Vagina (tissue), 2 donors: ENCODE results near the gene ADCY3. TPM values are rescaled to one million over a fixed set of nuclear protein-coding genes. Genes with fewer than 3 reads are reported as not detected.

Experiments
- DNase-seq, 2 donors: peaks; one replicate each; pipeline ENCODE4 v3.0.0-alpha.2; 2017; ENCODE audit errors: extremely low spot score in 2 of 2
- H3K27ac ChIP-seq: fragments of 200-600 bp; sonication (generic); one replicate; pipeline ENCODE4 v1.5.1; 2019
- H3K27me3 ChIP-seq: fragments of 200-600 bp; sonication (generic); one replicate; pipeline ENCODE4 v1.5.1; 2019
- H3K36me3 ChIP-seq, 2 donors: fragments of 200-600 bp; sonication (generic); one replicate each; pipeline ENCODE4 v1.5.1; 2017 to 2019
- H3K4me1 ChIP-seq: fragments of 200-600 bp; sonication (generic); one replicate; pipeline ENCODE4 v1.5.1; 2019
- H3K4me3 ChIP-seq, 2 donors: fragments of 200-600 bp; sonication (generic); 1 replicate in 1 of 2; 2 replicates in 1 of 2; pipeline ENCODE4 v1.5.1; 2016 to 2019
- H3K9me3 ChIP-seq: fragments of 200-600 bp; sonication (generic); one replicate; pipeline ENCODE4 v1.5.1; 2019
- POLR2A ChIP-seq, 2 donors: fragments of 450-650 bp; IDR thresholded peaks; one replicate each; pipeline ENCODE4 v1.6.1; 2017; ENCODE audit warnings: antibody characterized with exemption in 2 of 2, mild to moderate bottlenecking in 2 of 2, moderate library complexity in 2 of 2
- POLR2AphosphoS5 ChIP-seq, 2 donors: sonication (generic); formaldehyde crosslinking; IDR thresholded peaks; one replicate each; pipeline ENCODE4 v1.9.0; 2017; ENCODE audit warnings: antibody characterized with exemption in 2 of 2, mild to moderate bottlenecking in 2 of 2, low read depth in 1 of 2; ENCODE audit not compliant: insufficient read depth in 1 of 2
- intact Hi-C: fragments of 100-400 bp; cut with DNase I; formaldehyde crosslinking; loops from one replicate; pipeline ENCODE4 v1.15.1; 2023
- total RNA-seq: library from RNA; depleted of rRNA; stranded (reverse); fragments of >200 nt; gene quantifications from one replicate; pipeline ENCODE4 v1.2.3, GENCODE V29; 2016
- TF ChIP-seq, protein P1 (sequence below), 3 experiments: fragments of 450-650 bp in 2 of 3; fragments of 200-600 bp in 1 of 3; sonication (generic) in 1 of 3; IDR thresholded peaks; one replicate each; pipeline ENCODE4 v1.5.1; 2017 to 2019; ENCODE audit warnings: antibody characterized with exemption in 3 of 3, mild to moderate bottlenecking in 2 of 3, moderate library complexity in 2 of 3

Gene ADCY3
- total RNA-seq, 1 donor from 2014 or later, result 90.6 TPM

DNA sequence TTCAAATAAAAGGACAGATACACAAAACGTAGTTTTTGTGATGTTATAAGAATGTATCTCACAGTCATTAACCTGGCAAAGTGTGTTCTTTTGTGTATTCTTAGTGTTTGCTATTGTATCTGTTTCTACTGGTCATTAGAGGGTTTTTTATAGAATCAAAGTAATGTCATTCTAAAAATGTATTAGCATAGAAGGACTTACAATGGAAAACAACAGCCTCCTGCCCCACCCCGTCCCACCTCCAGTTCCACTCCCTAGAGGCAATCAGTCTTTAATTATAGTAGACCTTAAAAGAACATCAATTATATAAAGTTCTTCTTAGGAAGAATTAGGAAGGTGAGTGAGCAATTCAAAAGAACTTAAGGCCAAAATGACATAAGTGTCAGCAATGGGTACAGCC lies 37.9 kb upstream of the ADCY3 start:
- intact Hi-C loops, result no loop called here
- Histone ChIP-seq H3K4me1 (no peaks in the 10 kb centered on the region), H3K9me3 (no peaks in the 10 kb centered on the region), H3K27me3 (no peaks in the 10 kb centered on the region), H3K27ac (no peak overlapping the region), H3K36me3 (peaks cover 0 to 53% of the 10 kb centered on the region in 2 donors), H3K4me3 (no peak overlapping the region)
- no peak for DNase-seq
- TF ChIP-seq, protein P1, sequence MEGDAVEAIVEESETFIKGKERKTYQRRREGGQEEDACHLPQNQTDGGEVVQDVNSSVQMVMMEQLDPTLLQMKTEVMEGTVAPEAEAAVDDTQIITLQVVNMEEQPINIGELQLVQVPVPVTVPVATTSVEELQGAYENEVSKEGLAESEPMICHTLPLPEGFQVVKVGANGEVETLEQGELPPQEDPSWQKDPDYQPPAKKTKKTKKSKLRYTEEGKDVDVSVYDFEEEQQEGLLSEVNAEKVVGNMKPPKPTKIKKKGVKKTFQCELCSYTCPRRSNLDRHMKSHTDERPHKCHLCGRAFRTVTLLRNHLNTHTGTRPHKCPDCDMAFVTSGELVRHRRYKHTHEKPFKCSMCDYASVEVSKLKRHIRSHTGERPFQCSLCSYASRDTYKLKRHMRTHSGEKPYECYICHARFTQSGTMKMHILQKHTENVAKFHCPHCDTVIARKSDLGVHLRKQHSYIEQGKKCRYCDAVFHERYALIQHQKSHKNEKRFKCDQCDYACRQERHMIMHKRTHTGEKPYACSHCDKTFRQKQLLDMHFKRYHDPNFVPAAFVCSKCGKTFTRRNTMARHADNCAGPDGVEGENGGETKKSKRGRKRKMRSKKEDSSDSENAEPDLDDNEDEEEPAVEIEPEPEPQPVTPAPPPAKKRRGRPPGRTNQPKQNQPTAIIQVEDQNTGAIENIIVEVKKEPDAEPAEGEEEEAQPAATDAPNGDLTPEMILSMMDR (IDR thresholded peaks at IDR 0.05), result no peak
- TF ChIP-seq POLR2A (IDR thresholded peaks at IDR 0.05) (no peak), POLR2AphosphoS5 (IDR thresholded peaks at IDR 0.05; ENCODE audit: insufficient read depth in 1 of 2, low read depth in 1 of 2) (no peak)

DNA sequence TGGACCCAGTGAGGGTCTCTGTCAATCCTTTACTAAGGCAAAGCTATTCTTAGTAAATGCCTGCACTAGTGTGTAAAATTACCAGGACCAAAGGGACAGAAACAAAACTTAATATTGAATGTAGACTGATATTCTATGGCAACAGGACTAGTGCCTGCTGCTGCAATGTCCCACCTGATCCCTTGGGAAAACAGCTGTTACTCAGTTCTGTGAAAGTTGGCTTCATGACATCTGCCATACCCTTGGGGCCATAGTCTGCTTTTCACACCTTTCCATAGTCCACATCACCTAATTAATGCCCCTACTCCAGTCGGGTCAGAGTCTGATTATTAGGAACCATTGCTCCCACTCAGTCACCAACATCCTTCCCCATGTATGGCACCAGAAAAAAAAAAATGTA lies 37.2 kb upstream of the ADCY3 start:
- Histone ChIP-seq H3K4me1 (no peaks in the 10 kb centered on the region), H3K27ac (no peak overlapping the region), H3K9me3 (no peaks in the 10 kb centered on the region), H3K27me3 (no peaks in the 10 kb centered on the region), H3K4me3 (no peak overlapping the region), H3K36me3 (peaks cover 0 to 46% of the 10 kb centered on the region in 2 donors)
- intact Hi-C loops, result no loop called here
- no peak for DNase-seq
- TF ChIP-seq POLR2AphosphoS5 (IDR thresholded peaks at IDR 0.05; ENCODE audit: insufficient read depth in 1 of 2, low read depth in 1 of 2), result no peak
- TF ChIP-seq, protein P1 (IDR thresholded peaks at IDR 0.05), result no peak
- no peak for TF ChIP-seq POLR2A (IDR thresholded peaks at IDR 0.05)

DNA sequence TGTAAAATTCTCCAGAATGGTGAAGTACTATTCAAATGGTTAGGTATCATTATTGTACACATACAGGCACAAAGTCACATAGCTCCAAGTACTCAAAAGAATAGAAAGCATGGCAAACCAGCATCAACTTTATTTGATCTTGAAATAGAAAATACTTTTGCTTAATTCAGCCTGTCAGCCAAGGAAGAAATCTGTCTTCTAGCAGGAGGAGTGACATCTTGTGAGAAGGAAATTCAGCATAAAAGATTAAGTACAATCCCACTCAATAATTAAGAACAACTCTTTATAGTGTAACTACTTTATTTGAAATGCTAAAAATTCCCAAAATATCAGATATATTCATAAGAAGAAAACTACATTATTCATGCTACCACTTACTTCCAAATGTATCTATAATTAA lies 35.9 kb upstream of the ADCY3 start:
- DNase-seq, result no peak
- no peaks in the 10 kb centered on the region for H3K27me3 ChIP-seq
- TF ChIP-seq POLR2A (IDR thresholded peaks at IDR 0.05), result no peak
- TF ChIP-seq, protein P1 (IDR thresholded peaks at IDR 0.05), result no peak
- TF ChIP-seq POLR2AphosphoS5 (IDR thresholded peaks at IDR 0.05; ENCODE audit: insufficient read depth in 1 of 2, low read depth in 1 of 2), result no peak
- H3K27ac ChIP-seq, result no peak overlapping the region
- H3K4me3 ChIP-seq, result no peak overlapping the region
- H3K36me3 ChIP-seq, result peaks cover 0 to 48% of the 10 kb centered on the region in 2 donors
- intact Hi-C loops, result no loop called here
- H3K4me1 ChIP-seq, result no peaks in the 10 kb centered on the region
- H3K9me3 ChIP-seq, result no peaks in the 10 kb centered on the region

DNA sequence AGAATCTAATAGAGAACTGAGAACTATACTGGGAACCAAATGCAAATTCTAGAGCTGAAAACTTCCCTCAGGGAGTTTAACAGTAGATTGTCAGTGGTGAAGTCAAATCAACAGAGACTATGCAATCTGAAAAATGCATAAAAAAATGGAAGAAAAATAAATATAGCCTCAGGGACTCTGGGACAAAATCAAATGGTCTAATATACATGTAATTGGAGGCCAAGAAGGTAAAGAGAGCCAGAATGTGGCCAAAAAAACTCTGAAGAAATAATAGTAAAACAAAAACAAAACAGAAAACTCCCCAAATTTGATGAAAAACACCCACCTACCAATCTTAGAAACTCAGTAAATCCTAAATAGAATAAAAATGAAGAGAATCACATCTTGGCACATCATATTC lies 35.2 kb upstream of the ADCY3 start:
- Histone ChIP-seq H3K27ac (no peak overlapping the region), H3K4me1 (no peaks in the 10 kb centered on the region), H3K36me3 (peaks cover 0 to 55% of the 10 kb centered on the region in 2 donors), H3K9me3 (no peaks in the 10 kb centered on the region), H3K4me3 (no peak overlapping the region), H3K27me3 (no peaks in the 10 kb centered on the region)
- TF ChIP-seq POLR2AphosphoS5 (IDR thresholded peaks at IDR 0.05; ENCODE audit: insufficient read depth in 1 of 2, low read depth in 1 of 2) (no peak), POLR2A (IDR thresholded peaks at IDR 0.05) (no peak)
- TF ChIP-seq, protein P1 (IDR thresholded peaks at IDR 0.05), result no peak
- intact Hi-C loops, result no loop called here
- DNase-seq, result no peak

DNA sequence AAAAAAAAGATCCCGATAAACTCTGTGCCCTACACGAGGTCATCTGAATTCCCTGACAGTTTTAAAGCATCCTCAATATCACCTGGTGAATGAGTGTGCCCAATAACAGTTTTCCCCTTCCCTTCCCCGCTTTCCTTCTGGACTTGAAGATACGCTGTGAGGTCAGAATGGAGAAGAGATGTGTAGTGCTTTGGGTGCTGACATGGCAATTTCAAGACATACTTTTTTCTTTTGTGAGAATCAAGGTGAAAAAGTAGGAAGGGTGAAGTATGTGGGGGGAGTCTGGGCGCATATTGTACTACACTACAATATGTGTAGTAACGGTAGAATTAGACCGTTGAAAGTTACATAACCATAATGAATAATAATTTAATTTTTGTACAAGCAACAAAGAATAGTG lies 30.1 kb upstream of the ADCY3 start:
- H3K9me3 ChIP-seq, result no peaks in the 10 kb centered on the region
- no peak for DNase-seq
- no peak overlapping the region for H3K4me3 ChIP-seq
- no peaks in the 10 kb centered on the region for H3K27me3 ChIP-seq
- TF ChIP-seq, protein P1 (IDR thresholded peaks at IDR 0.05), result no peak
- TF ChIP-seq POLR2A (IDR thresholded peaks at IDR 0.05) (no peak), POLR2AphosphoS5 (IDR thresholded peaks at IDR 0.05; ENCODE audit: insufficient read depth in 1 of 2, low read depth in 1 of 2) (no peak)
- no peaks in the 10 kb centered on the region for H3K4me1 ChIP-seq
- intact Hi-C loops, result no loop called here
- H3K27ac ChIP-seq, result no peak overlapping the region
- H3K36me3 ChIP-seq, result peaks cover 0 to 54% of the 10 kb centered on the region in 2 donors
